T-helper 1 cell treated with Interleukin-12 subunit alpha and Interleukin-12 subunit beta and Interleukin-4 antibody, amounts not matched to agents 30 μg/mL and 1 μg/mL, for 36 hours (primary cell): ENCODE data around the gene NSD2.

Experiments used
- H3K27ac Mint-ChIP-seq: one replicate; pipeline ENCODE4 v1.8.0; 2021; ENCODE audit warnings: mild to moderate bottlenecking, mixed read lengths
- H3K27me3 Mint-ChIP-seq: one replicate; pipeline ENCODE4 v1.8.0; 2021; ENCODE audit warnings: low read depth, mixed read lengths
- H3K36me3 Mint-ChIP-seq: one replicate; pipeline ENCODE4 v1.8.0; 2021; ENCODE audit warnings: low read depth, mixed read lengths
- H3K4me1 Mint-ChIP-seq: one replicate; pipeline ENCODE4 v1.8.0; 2021; ENCODE audit warnings: low read depth, mixed read lengths
- H3K4me3 Mint-ChIP-seq: one replicate; pipeline ENCODE4 v1.8.0; 2021; ENCODE audit warnings: mild to moderate bottlenecking, moderate library complexity, mixed read lengths
- H3K9me3 Mint-ChIP-seq: one replicate; pipeline ENCODE4 v1.8.0; 2021; ENCODE audit warnings: mixed read lengths

The NSD2 gene

GRCh38 chr4:1976416-1977352 lies 105.5 kb downstream of the NSD2 start:
- Mint-ChIP-seq H3K4me1 (no peaks in the 10 kb centered on the region), H3K4me3 (no peak overlapping the region), H3K27ac (no peak overlapping the region), H3K27me3 (no peaks in the 10 kb centered on the region), H3K36me3 (peaks cover 55% of the 10 kb centered on the region), H3K9me3 (no peaks in the 10 kb centered on the region)

DNA sequence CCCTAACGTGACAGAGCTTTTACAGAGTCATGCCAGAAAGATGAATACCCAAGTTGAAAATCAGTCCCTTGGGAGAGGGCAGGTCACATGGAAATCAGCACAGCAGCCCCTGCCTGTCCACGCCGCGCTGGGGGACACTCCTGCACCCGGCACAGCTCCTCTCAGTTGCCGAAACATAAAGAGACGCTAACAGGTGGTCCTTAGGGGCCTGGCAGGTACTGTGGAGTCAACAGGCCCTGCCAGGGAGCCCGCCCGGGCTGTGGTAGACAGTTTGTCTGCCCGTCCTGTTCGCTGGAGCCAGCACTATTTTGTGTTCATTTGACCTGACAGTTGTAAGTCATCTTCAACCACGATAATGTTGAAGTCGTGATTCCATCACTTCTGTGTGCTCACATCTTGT lies 107.0 kb downstream of the NSD2 start:
- H3K27me3 Mint-ChIP-seq: no peaks in the 10 kb centered on the region
- H3K4me1 Mint-ChIP-seq: no peaks in the 10 kb centered on the region
- H3K36me3 Mint-ChIP-seq: peaks cover 57% of the 10 kb centered on the region
- H3K9me3 Mint-ChIP-seq: no peaks in the 10 kb centered on the region
- H3K4me3 Mint-ChIP-seq: no peak overlapping the region
- H3K27ac Mint-ChIP-seq: no peak overlapping the region

DNA sequence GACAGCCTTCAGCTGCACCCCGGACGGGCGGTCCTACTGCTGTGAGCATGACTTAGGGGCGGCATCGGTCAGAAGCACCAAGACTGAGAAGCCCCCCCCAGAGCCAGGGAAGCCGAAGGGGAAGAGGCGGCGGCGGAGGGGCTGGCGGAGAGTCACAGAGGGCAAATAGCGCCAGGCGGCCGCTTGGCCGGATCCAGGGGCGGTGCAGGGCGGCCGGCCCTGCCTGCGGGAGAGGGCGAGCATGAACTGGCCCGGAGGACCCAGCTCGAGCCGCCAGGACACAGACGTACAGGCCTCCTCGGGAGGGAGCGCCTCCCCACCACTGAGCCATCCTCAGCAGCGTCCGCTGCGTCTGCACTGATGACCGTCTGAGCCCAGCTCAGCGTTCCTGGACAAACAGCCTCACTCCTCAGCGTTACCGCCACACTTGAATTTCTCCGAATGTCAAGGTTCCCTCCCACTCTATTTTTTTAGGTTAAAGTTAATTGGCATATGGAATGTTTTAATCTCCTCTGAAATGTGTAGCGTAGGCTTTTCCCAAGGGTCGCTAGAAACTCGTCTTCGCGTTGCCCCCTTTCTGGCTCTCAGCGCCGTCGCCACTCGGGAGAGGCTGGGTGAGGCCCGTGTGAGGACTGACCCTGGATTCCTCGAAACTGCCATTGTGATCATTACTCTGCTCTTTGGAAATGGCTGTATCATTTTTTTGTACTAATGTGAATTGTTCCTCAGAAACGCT lies 107.7 kb downstream of the NSD2 start:
- Mint-ChIP-seq H3K27ac (no peak overlapping the region), H3K9me3 (no peaks in the 10 kb centered on the region), H3K36me3 (peaks cover 54% of the 10 kb centered on the region), H3K4me1 (no peaks in the 10 kb centered on the region), H3K27me3 (no peaks in the 10 kb centered on the region), H3K4me3 (no peak overlapping the region)

DNA sequence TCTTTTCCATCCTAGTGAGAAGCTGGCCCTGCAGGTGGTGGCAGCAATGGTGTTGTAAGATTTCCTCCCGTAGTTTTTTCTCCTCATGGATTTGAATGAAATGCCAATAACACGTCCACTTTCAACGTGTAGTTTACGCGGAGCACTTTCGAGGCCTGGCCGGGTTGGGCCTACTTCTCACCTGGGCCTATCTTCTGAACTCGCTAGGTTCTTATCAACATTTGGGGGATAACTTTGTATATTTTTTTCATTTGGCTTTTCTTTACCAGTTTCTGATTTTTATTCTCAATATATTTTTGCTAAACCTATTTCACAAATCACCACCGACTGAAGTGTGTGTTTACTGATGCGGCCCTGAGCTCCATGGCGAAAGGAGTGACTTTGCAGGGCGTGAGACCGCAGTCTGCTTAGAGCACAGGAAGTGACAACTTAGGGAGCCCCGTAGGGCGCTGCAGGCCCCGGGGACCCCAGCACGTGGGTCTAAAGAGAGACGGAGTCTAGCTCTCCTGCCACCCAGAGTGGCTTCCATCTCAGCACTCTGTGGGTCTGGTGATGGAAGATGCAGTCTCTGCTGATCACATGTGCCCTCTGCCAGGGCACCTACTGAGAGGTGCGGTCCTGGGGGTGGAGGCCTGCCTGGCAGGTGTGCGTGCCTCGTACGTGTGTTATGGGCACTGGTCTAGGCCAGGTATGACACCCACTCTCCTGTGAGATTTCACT lies 108.4 kb downstream of the NSD2 start:
- H3K27ac Mint-ChIP-seq: no peak overlapping the region
- peaks cover 49% of the 10 kb centered on the region for H3K36me3 Mint-ChIP-seq
- H3K9me3 Mint-ChIP-seq: no peaks in the 10 kb centered on the region
- no peak overlapping the region for H3K4me3 Mint-ChIP-seq
- no peaks in the 10 kb centered on the region for H3K27me3 Mint-ChIP-seq
- H3K4me1 Mint-ChIP-seq: no peaks in the 10 kb centered on the region

DNA sequence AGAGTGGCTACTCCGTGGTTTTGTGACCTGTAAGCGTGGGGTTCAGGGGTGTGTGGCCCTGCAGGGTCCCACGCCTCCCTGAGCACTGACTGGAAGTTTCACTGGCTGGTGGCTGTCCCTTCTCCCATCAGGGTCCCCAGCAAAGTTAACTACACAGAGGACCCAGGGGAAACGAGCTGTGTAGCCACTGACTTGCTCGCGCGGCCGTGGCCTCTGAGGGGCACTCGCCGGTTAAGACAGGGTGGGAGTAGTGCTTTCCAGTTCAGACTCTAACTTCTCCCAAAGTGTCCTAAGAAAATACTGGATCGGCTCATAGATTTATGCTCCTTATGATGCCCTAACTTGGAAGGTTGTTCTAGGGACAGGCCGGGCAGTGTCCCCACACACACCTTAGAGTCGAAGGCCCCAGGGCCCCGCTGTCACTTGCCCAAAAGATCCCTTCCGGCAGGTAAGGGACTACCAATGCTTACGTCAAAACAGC lies 109.4 kb downstream of the NSD2 start:
- Mint-ChIP-seq H3K27ac (no peak overlapping the region), H3K9me3 (no peaks in the 10 kb centered on the region), H3K4me3 (no peak overlapping the region), H3K27me3 (no peaks in the 10 kb centered on the region), H3K36me3 (peaks cover 40% of the 10 kb centered on the region), H3K4me1 (no peaks in the 10 kb centered on the region)

- Mint-ChIP-seq H3K27me3 (no peaks in the 10 kb centered on the region), H3K4me3 (no peak overlapping the region), H3K9me3 (no peaks in the 10 kb centered on the region), H3K27ac (peak overlapping the region; percentile 4), H3K4me1 (no peaks in the 10 kb centered on the region), H3K36me3 (peaks cover 35% of the 10 kb centered on the region)
These were observed 110.3 kb downstream of the NSD2 start for GRCh38 chr4:1981251-1982058.

DNA sequence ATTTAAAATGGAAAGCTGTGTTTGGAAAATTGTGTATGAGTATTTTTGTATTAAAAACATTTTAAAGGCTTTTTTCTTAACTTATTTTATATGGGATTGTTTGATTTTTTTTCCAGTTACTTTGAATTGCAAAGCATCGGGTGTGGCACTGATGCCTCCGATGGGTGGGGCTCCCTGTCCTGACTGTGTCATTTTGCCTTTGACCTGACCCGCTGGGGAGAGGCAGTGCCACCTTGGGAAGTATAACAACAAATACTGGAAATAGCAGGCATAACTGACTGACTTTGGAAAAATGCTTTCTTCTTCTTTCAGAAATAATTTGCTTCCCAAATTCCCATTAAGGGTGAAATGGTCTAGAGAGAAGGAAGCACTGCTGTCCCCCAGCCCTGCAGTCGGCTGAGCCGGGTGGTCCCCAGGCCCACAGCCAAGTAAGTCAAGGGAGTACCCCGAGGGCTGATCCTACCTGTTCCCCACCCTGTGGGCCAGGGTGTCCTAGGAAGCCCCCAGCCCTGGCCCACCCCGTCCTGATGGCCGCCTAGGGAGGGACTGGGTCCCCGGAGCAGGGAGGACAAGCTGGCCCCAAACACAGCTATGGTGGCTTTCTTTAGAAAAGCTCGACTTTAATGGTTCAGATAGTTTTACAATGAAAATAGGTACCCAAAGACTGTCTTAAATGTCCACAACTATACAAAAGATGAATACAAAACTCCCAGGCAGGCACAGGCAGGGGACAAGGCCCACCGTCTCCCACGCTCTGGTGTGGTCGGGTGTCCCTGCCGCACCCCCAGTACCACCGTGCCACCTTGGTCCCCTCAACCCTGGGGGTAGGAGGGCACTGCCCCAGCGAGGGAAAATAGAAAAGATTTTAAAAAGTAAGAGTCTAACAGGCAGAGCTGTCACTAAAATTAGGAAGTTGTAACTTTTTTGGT lies 111.2 kb downstream of the NSD2 start:
- Mint-ChIP-seq H3K36me3 (peaks cover 32% of the 10 kb centered on the region), H3K27ac (no peak overlapping the region), H3K4me3 (no peak overlapping the region), H3K27me3 (no peaks in the 10 kb centered on the region), H3K9me3 (no peaks in the 10 kb centered on the region), H3K4me1 (no peaks in the 10 kb centered on the region)

GRCh38 chr4:1983053-1983845 lies 112.1 kb downstream of the NSD2 start:
- Mint-ChIP-seq H3K9me3 (no peaks in the 10 kb centered on the region), H3K27ac (no peak overlapping the region), H3K4me3 (no peak overlapping the region), H3K27me3 (no peaks in the 10 kb centered on the region), H3K36me3 (peaks cover 28% of the 10 kb centered on the region), H3K4me1 (no peaks in the 10 kb centered on the region)

DNA sequence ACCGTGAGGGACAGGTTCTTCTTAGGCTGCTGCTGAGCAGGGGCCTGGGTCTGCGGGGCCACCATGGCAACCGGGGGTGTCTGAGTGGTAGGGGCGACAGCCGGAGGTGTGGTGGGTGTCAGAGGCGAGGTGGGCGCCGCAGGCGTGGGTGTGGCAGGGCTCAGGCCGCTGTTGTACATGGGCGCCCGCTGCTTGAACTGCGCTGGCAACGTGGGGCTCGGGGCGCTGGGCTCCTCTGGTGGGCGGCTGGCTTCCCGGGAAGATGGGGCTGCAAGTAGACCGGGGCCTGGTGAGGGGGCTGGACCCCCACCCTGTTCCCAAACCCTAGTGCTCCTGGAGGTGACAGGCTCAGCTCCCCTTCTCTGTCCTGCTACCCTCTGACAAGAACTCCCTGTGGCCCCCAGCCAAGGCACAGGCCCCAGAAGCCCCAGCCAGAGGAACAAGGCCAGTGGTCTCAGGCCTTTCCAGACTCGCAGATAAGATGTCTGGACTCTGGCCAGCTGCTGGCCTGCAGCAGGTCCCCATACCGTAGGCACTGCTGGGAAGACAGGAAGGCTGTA lies 112.7 kb downstream of the NSD2 start:
- H3K4me3 Mint-ChIP-seq: no peak overlapping the region
- H3K4me1 Mint-ChIP-seq: no peaks in the 10 kb centered on the region
- H3K27me3 Mint-ChIP-seq: no peaks in the 10 kb centered on the region
- peaks cover 24% of the 10 kb centered on the region for H3K36me3 Mint-ChIP-seq
- H3K27ac Mint-ChIP-seq: no peak overlapping the region
- H3K9me3 Mint-ChIP-seq: no peaks in the 10 kb centered on the region

DNA sequence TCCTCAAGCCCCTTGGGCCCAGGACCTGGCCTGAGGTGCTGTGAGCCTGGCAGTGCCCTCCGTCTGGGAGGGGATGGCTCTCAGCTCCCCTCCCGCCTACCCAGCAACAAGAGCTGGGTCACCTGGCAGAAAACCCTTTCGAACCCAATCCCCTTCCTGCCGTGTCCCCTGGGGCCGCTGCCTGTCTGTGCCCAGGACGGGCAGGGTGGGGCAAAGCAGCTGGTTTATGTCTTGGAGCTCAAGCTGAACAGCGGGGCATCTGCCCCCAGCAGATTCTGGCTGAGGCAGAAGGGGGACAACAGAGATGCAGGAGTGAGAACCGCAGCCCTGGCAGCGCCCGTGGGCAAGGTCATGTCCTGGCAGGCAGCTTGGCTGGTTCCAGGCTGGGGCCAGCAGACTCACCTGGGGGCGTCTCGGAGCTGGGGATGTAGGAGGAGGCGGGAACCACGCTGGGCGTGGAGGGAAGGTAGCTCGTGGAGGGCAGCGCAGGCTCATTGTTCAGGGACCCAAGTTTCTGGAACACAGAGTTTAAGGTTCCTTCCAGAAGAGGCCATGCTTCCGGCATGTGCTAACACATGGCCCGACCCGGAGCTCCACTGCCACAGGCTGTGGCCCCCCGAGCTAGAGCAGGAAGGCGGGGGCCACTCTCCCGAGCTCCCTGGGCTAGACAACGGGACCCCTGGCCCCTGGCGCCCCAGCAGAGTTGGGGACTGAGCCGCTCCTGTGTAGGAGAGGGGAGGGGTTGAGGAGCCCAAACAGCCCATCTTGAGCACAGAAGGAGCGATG lies 113.4 kb downstream of the NSD2 start:
- H3K36me3 Mint-ChIP-seq: peaks cover 17% of the 10 kb centered on the region
- peak overlapping the region; percentile 36 for H3K27ac Mint-ChIP-seq
- no peaks in the 10 kb centered on the region for H3K27me3 Mint-ChIP-seq
- no peaks in the 10 kb centered on the region for H3K9me3 Mint-ChIP-seq
- H3K4me3 Mint-ChIP-seq: no peak overlapping the region
- no peaks in the 10 kb centered on the region for H3K4me1 Mint-ChIP-seq

DNA sequence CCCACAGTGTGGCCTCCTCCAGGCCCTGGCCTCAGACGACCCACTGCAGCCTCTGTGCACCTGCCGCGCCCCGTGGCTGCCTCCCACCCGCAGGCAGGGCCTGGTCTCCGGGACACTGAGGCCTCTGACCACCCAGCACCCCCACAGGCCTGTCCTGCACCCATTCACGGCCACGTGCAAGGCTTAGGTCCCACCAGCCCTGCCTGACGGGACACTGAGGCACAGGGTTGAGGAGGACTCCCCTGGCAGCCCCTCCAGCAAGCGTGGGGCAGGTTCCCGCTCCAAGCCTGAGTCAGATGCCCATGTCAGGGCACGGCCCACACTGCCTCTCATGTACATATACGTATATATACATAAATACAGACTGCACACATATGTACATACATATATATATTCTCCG lies 114.1 kb downstream of the NSD2 start:
- no peak overlapping the region for H3K27ac Mint-ChIP-seq
- no peak overlapping the region for H3K4me3 Mint-ChIP-seq
- no peaks in the 10 kb centered on the region for H3K9me3 Mint-ChIP-seq
- H3K36me3 Mint-ChIP-seq: peaks cover 19% of the 10 kb centered on the region
- H3K4me1 Mint-ChIP-seq: no peaks in the 10 kb centered on the region
- H3K27me3 Mint-ChIP-seq: no peaks in the 10 kb centered on the region
